ENCODE data around the gene PRKD1.
"Not testable (repeated sequence)": the region's sequence is repeated elsewhere in the genome, so short reads cannot be mapped to it uniquely, and the experiment has no call there.

Gene PRKD1

GRCh38 chr14:29798108-29798663, 129.5 kb downstream of the PRKD1 start:
- no peak for DNase-seq (ENCODE audit: low read depth)

GRCh38 chr14:29796853-29797252, 130.8 kb downstream of the PRKD1 start:
- DNase-seq (ENCODE audit: low read depth) = no peak

GRCh38 chr14:29789475-29789874, 138.2 kb downstream of the PRKD1 start:
- DNase-seq (ENCODE audit: low read depth) = no peak

GRCh38 chr14:29788093-29788492, 139.6 kb downstream of the PRKD1 start:
- DNase-seq (ENCODE audit: low read depth) = no peak

GRCh38 chr14:29783556-29783955, 144.1 kb downstream of the PRKD1 start:
- no peak for DNase-seq (ENCODE audit: low read depth)

GRCh38 chr14:29782041-29782440, 145.6 kb downstream of the PRKD1 start:
- DNase-seq (ENCODE audit: low read depth) = no peak

GRCh38 chr14:29777142-29777541, 150.5 kb downstream of the PRKD1 start:
- not testable (repeated sequence) for DNase-seq (ENCODE audit: low read depth)

- DNase-seq (ENCODE audit: low read depth) = no peak
Observed at GRCh38 chr14:29773990-29774389, 153.7 kb downstream of the PRKD1 start.

- no peak for DNase-seq (ENCODE audit: low read depth)
Observed at GRCh38 chr14:29763342-29763858, 164.2 kb downstream of the PRKD1 start.

GRCh38 chr14:29759521-29760340, 167.9 kb downstream of the PRKD1 start:
- DNase-seq (ENCODE audit: low read depth) = no peak

GRCh38 chr14:29757711-29758233, 169.9 kb downstream of the PRKD1 start:
- DNase-seq (ENCODE audit: low read depth) = no peak

GRCh38 chr14:29757188-29757680, 170.4 kb downstream of the PRKD1 start:
- no peak for DNase-seq (ENCODE audit: low read depth)

GRCh38 chr14:29756019-29756385, 171.6 kb downstream of the PRKD1 start:
- no peak for DNase-seq (ENCODE audit: low read depth)

- no peak for DNase-seq (ENCODE audit: low read depth)
Observed at GRCh38 chr14:29755311-29756018, 172.2 kb downstream of the PRKD1 start.

- no peak for DNase-seq (ENCODE audit: low read depth)
Observed at GRCh38 chr14:29754134-29754533, 173.5 kb downstream of the PRKD1 start.

- DNase-seq (ENCODE audit: low read depth) = no peak
Observed at GRCh38 chr14:29752221-29752923, 175.3 kb downstream of the PRKD1 start.

GRCh38 chr14:29749829-29750228, 177.8 kb downstream of the PRKD1 start:
- no peak for DNase-seq (ENCODE audit: low read depth)

- DNase-seq (ENCODE audit: low read depth) = no peak
Observed at GRCh38 chr14:29749327-29749726, 178.3 kb downstream of the PRKD1 start.

- DNase-seq (ENCODE audit: low read depth) = no peak
Observed at GRCh38 chr14:29745863-29746262, 181.8 kb downstream of the PRKD1 start.

GRCh38 chr14:29743531-29743930, 184.1 kb downstream of the PRKD1 start:
- DNase-seq (ENCODE audit: low read depth) = no peak

GRCh38 chr14:29741909-29742401, 185.7 kb downstream of the PRKD1 start:
- no peak for DNase-seq (ENCODE audit: low read depth)

GRCh38 chr14:29740491-29740890, 187.2 kb downstream of the PRKD1 start:
- no peak for DNase-seq (ENCODE audit: low read depth)
